ENCODE results near the gene NUP37. TPM values are rescaled to one million over a fixed set of nuclear protein-coding genes. Genes with fewer than 3 reads are reported as not detected.
"Not testable (repeated sequence)": the region's sequence is repeated elsewhere in the genome, so short reads cannot be mapped to it uniquely, and the experiment has no call there.

Gene NUP37
- total RNA-seq, 4 donors from 2014 or later, result 11.6 to 26.6 (median 19.2) TPM

DNA sequence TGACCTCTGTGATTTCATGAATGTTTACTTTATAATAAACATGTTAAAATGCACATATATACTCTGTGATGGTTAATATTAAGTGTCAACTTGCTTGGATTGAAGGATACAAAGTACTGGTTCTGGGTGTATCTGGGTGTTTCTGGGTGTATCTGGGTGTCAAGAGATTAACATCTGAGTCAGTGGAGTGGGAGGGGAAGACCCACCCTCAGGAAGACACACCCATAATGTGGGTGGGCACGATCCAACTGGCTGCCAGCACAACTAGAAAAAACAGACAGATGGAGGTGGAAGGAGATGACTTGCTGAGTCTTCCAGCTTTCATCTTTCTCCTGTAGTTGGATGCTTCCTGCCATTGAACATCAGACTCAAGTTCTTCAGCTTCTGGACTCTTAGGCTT is 11.9 kb downstream of the NUP37 start:
- H3K36me3 ChIP-seq, result peaks cover 0 to 41% of the 10 kb centered on the region in 2 donors
- ATAC-seq, result no peak
- TF ChIP-seq, protein P1, sequence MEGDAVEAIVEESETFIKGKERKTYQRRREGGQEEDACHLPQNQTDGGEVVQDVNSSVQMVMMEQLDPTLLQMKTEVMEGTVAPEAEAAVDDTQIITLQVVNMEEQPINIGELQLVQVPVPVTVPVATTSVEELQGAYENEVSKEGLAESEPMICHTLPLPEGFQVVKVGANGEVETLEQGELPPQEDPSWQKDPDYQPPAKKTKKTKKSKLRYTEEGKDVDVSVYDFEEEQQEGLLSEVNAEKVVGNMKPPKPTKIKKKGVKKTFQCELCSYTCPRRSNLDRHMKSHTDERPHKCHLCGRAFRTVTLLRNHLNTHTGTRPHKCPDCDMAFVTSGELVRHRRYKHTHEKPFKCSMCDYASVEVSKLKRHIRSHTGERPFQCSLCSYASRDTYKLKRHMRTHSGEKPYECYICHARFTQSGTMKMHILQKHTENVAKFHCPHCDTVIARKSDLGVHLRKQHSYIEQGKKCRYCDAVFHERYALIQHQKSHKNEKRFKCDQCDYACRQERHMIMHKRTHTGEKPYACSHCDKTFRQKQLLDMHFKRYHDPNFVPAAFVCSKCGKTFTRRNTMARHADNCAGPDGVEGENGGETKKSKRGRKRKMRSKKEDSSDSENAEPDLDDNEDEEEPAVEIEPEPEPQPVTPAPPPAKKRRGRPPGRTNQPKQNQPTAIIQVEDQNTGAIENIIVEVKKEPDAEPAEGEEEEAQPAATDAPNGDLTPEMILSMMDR (IDR thresholded peaks at IDR 0.05 in 4 of 5, conservative IDR thresholded peaks at IDR 0.05 in 1 of 5), result no peak
- TF ChIP-seq POLR2A (IDR thresholded peaks at IDR 0.05), result no peak
- DNase-seq, result no peak
- no peaks in the 10 kb centered on the region for H3K9me3 ChIP-seq
- no peaks in the 10 kb centered on the region for H3K4me1 ChIP-seq
- intact Hi-C loops (cut with DNase I; ENCODE audit: low total_unique reads), result no loop called here
- in situ Hi-C loops (cut with MboI; ENCODE audit: low sequenced_read_pairs in 4 of 4), result no loop called here
- H3K27ac ChIP-seq, result no peak overlapping the region
- no peak overlapping the region for H3K4me3 ChIP-seq
- no peaks in the 10 kb centered on the region for H3K27me3 ChIP-seq

DNA sequence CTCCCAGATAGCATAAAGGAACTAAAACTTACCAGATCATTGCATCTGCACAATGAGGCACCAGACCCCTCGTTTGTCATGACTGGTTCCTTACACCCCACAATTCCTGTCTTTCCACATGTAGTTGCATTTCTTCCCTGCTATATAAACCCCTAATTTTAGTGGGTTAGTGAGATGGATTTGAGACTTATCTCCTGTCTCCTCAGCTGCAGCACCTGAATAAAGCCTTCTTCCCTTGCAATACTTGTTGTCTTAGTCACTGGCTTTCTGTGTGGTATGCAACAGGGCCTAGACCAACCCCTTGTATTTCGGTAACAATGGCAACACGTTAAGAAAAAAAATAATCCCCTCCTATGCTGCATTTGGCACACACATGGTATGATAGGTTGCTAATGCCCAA is 13.0 kb downstream of the NUP37 start:
- in situ Hi-C loops (cut with MboI; ENCODE audit: low sequenced_read_pairs in 4 of 4) (no loop called here), intact Hi-C loops (cut with DNase I; ENCODE audit: low total_unique reads) (no loop called here)
- DNase-seq (no peak), ATAC-seq (no peak)
- H3K4me3 ChIP-seq, result no peak overlapping the region
- H3K9me3 ChIP-seq, result no peaks in the 10 kb centered on the region
- H3K36me3 ChIP-seq, result peaks cover 0 to 37% of the 10 kb centered on the region in 2 donors
- no peak for TF ChIP-seq POLR2A (IDR thresholded peaks at IDR 0.05)
- TF ChIP-seq, protein P1 (IDR thresholded peaks at IDR 0.05 in 4 of 5, conservative IDR thresholded peaks at IDR 0.05 in 1 of 5), result no peak
- H3K27ac ChIP-seq, result no peak overlapping the region
- no peaks in the 10 kb centered on the region for H3K27me3 ChIP-seq
- H3K4me1 ChIP-seq, result no peaks in the 10 kb centered on the region

DNA sequence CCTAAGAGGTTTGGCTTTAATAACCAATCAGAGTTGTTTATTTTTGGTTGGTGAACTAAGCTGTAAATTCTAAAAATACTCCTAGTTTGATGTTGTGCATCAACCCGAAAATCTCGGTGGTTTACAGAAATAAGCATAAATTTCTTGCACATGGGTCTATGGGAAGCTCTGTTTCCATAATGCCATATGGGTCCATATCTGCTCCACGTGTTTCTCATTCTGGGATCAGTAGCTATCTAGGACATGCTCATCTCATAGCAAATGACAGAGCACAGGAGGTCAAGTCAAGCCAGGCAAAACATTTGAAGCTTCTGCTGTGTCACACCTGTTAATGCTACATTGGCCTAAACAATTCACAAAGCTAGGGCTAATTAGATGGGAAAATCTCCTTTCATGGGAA is 23.1 kb downstream of the NUP37 start:
- Histone ChIP-seq H3K4me3 (no peak overlapping the region), H3K27me3 (no peaks in the 10 kb centered on the region), H3K27ac (no peak overlapping the region), H3K4me1 (peaks cover 0 to 25% of the 10 kb centered on the region in 2 donors), H3K9me3 (no peaks in the 10 kb centered on the region), H3K36me3 (peaks cover 0 to 15% of the 10 kb centered on the region in 2 donors)
- TF ChIP-seq, protein P1 (IDR thresholded peaks at IDR 0.05 in 4 of 5, conservative IDR thresholded peaks at IDR 0.05 in 1 of 5), result no peak
- TF ChIP-seq POLR2A (IDR thresholded peaks at IDR 0.05), result no peak
- ATAC-seq (no peak), DNase-seq (no peak)
- in situ Hi-C loops (cut with MboI; ENCODE audit: low sequenced_read_pairs in 4 of 4), result no loop called here
- intact Hi-C loops (cut with DNase I; ENCODE audit: low total_unique reads), result no loop called here

DNA sequence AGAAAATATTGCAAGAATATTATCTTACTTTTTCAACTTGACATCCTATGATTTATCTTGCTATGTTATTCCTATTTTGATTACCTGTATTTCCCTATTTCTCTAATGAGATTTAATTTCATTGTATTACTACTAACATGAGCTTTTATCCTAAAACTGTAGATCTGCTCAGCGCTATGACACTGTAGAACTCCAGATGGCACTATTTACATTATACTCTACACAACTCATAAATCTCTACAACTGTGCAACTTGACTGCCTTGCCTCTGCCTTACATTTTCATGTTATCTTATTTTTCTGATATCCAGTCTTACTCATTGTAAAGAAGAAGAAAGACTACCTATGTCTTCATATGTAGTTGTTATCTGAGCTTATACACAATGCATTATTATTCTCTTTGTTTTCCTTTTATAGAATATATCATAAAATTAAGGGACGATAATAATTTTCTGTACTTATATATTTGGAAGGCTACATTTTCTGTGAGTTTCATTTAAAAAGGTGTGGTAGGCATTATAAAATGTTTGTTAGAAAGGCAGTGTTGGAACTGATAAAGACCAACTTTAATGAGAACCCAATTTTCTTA is 24.1 kb downstream of the NUP37 start:
- Histone ChIP-seq H3K4me1 (peaks cover 0 to 21% of the 10 kb centered on the region in 2 donors), H3K27me3 (no peaks in the 10 kb centered on the region), H3K4me3 (no peak overlapping the region), H3K36me3 (peaks cover 0 to 15% of the 10 kb centered on the region in 2 donors), H3K27ac (no peak overlapping the region), H3K9me3 (no peaks in the 10 kb centered on the region)
- no peak for DNase-seq
- intact Hi-C loops (cut with DNase I; ENCODE audit: low total_unique reads) (no loop called here), in situ Hi-C loops (cut with MboI; ENCODE audit: low sequenced_read_pairs in 4 of 4) (no loop called here)
- no peak for ATAC-seq
- no peak for TF ChIP-seq POLR2A (IDR thresholded peaks at IDR 0.05)
- TF ChIP-seq, protein P1 (IDR thresholded peaks at IDR 0.05 in 4 of 5, conservative IDR thresholded peaks at IDR 0.05 in 1 of 5), result no peak

DNA sequence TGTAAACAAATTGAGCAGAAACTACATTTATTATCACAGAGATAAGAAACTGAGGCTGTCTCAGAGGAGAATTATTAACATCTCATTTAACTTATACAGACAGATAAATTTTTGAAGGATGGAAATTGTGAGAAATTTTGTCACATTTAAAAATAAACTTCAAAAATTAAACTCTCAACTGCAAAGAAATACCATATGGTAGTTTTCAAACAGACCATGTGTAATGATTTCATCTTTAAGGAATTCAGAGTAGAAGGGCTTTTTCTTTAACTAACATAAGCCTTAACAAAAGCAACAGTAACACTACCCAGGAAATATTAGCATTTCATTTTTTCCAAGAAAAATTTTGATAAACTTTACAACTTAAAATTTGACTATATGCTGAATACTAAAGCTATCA is 26.6 kb downstream of the NUP37 start:
- H3K27ac ChIP-seq, result no peak overlapping the region
- no peak for ATAC-seq

DNA sequence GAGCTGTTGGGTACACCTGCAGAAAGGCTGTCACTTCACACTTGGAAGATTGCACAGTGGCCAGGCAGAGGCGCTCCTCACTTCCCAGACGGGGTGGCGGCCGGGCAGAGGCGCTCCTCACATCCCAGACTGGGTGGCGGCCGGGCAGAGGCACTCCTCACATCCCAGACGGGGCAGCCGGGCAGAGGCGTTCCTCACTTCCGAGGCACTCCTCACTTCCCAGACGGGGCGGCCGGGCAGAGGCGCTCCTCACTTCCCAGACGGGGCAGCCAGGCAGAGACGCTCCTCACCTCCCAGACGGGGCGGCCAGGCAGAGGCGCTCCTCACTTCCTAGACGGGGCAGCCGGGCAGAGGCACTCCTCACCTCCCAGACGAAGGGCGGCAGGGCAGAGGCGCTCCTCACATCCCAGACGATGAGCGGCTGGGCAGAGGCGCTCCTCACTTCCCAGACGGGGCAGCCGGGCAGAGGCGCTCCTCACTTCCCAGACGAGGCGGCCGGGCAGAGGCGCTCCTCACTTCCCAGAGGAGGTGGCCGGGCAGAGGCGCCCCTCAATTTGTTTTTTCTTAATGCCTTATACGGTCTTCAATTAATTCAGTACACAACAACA is 30.6 kb downstream of the NUP37 start:
- H3K4me1 ChIP-seq; intact Hi-C loops (cut with DNase I; ENCODE audit: low total_unique reads); H3K4me3 ChIP-seq; H3K27ac ChIP-seq; DNase-seq; H3K9me3 ChIP-seq; ATAC-seq; H3K36me3 ChIP-seq; H3K27me3 ChIP-seq; in situ Hi-C loops (cut with MboI; ENCODE audit: low sequenced_read_pairs in 4 of 4): not testable (repeated sequence)

More for the DNA sequence above, 26.6 kb downstream of the NUP37 start:
- peaks cover 0 to 7% of the 10 kb centered on the region in 2 donors for H3K36me3 ChIP-seq
- H3K4me1 ChIP-seq, result peaks cover 0 to 20% of the 10 kb centered on the region in 2 donors
- in situ Hi-C loops (cut with MboI; ENCODE audit: low sequenced_read_pairs in 4 of 4) (no loop called here), intact Hi-C loops (cut with DNase I; ENCODE audit: low total_unique reads) (no loop called here)
- no peak for DNase-seq
- H3K27me3 ChIP-seq, result no peaks in the 10 kb centered on the region
- no peak overlapping the region for H3K4me3 ChIP-seq
- H3K9me3 ChIP-seq, result no peaks in the 10 kb centered on the region
- TF ChIP-seq POLR2A (IDR thresholded peaks at IDR 0.05), result no peak
- TF ChIP-seq, protein P1 (IDR thresholded peaks at IDR 0.05 in 4 of 5, conservative IDR thresholded peaks at IDR 0.05 in 1 of 5), result no peak

All from gastrocnemius medialis (tissue), 4 donors.